Kidney (tissue), 22 donors: Measurements from ENCODE around the gene C10orf67. TPM values are rescaled to one million over a fixed set of nuclear protein-coding genes. Genes with fewer than 3 reads are reported as not detected.
"Not testable (repeated sequence)": the region's sequence is repeated elsewhere in the genome, so short reads cannot be mapped to it uniquely, and the experiment has no call there.

Experiments used
- DNase-seq, 5 donors: peaks; one replicate each; pipeline ENCODE4 v3.0.0-alpha.2; 2013 to 2020
- FAIRE-seq: peaks from 2 replicates; lab custom pipeline; 2012; peaks lifted over from hg19 to GRCh38; lab: Jason Lieb, UNC
- H3K27ac ChIP-seq, 2 donors: one replicate each; pipeline ENCODE4 v1.7.0; 2013; ENCODE audit warnings: low read depth in 2 of 2, low read length in 2 of 2, inconsistent platforms in 1 of 2
- H3K27me3 ChIP-seq: one replicate; pipeline ENCODE4 v1.7.1; 2013; ENCODE audit warnings: low read length, inconsistent platforms; ENCODE audit not compliant: control insufficient read depth, insufficient read depth
- H3K36me3 ChIP-seq, 3 donors: one replicate each; pipeline versions ENCODE4 v1.7.0 to v1.7.1; 2013; ENCODE audit warnings: low read length in 3 of 3, control low read depth in 1 of 3, inconsistent platforms in 1 of 3; ENCODE audit not compliant: insufficient read depth in 3 of 3, control insufficient read depth in 2 of 3
- H3K4me1 ChIP-seq, 3 donors: one replicate each; pipeline versions ENCODE4 v1.7.0 to v1.7.1; 2013; ENCODE audit warnings: low read length in 3 of 3, inconsistent platforms in 1 of 3, low read depth in 1 of 3; ENCODE audit not compliant: control insufficient read depth in 2 of 3, insufficient read depth in 2 of 3
- H3K4me3 ChIP-seq, 3 donors: one replicate each; pipeline versions ENCODE4 v1.7.0 to v1.8.1; 2013; ENCODE audit warnings: low read length in 3 of 3, control low read depth in 1 of 3, inconsistent platforms in 1 of 3
- H3K9ac ChIP-seq, 3 donors: one replicate each; pipeline versions ENCODE4 v1.7.0 to v1.7.1; 2013; ENCODE audit warnings: low read length in 3 of 3, control low read depth in 1 of 3, inconsistent platforms in 1 of 3
- H3K9me3 ChIP-seq, 3 donors: one replicate each; pipeline versions ENCODE4 v1.7.0 to v1.7.1; 2013; ENCODE audit warnings: low read length in 3 of 3, control low read depth in 1 of 3, inconsistent platforms in 1 of 3; ENCODE audit not compliant: control insufficient read depth in 2 of 3, insufficient read depth in 1 of 3
- intact Hi-C: fragments of 100-400 bp; cut with DNase I; formaldehyde crosslinking; loops from one replicate; pipeline ENCODE4 v1.11.1; 2022
- long read RNA-seq, 10 donors: library from polyadenylated mRNA in 1 of 10; unstranded in 1 of 10; transcript quantifications; one replicate each; pipeline ENCODE4 v2.0.0 and lab custom pipeline, GENCODE V29; 2021 to 2026
- polyA plus RNA-seq: library from polyadenylated mRNA; stranded (reverse); fragments of 350-450 nt; fragmentation: Illumina TruSeq; extraction: RNeasy Lipid Tissue Mini Kit (QIAGEN cat#74804); gene quantifications from one replicate; pipeline ENCODE4 v1.2.3, GENCODE V29; 2014; ENCODE audit warnings: low read depth, low replicate concordance; ENCODE audit not compliant: insufficient read depth
- total RNA-seq: library from RNA; stranded (reverse); fragmentation: NEBNext Ultra II Directional; extraction: Animal tissue kit (Norgen Biotek cat#: 25700); gene quantifications from one replicate; pipeline ENCODE4 v1.2.1, GENCODE V29; 2021
- TF ChIP-seq, protein P1 (sequence below): IDR thresholded peaks from 3 replicates; pipeline ENCODE4 v1.5.1; 2012; ENCODE audit warnings: mild to moderate bottlenecking, moderate library complexity, borderline replicate concordance; ENCODE audit not compliant: insufficient read depth; ENCODE audit errors: extremely low read depth
- donor health status: control.
- donor health status: control.
- donor health status: control.
- donor health status: control.
- donor health status: control.
- donor health status: DM: yes; HTN: yes; CAD: no.
- donor health status: Normal renal cell carcinoma (clear cell type).

Gene C10orf67
- total RNA-seq (1.6 TPM), polyA plus RNA-seq (1.1 TPM)
- long read RNA-seq, donor 1 = 0 reads
- long read RNA-seq, donor 2 = 0 reads
- long read RNA-seq, donor 3 = 0 reads
- long read RNA-seq, donor 4 = 0 reads
- long read RNA-seq, donor 5 = 0 reads
- long read RNA-seq, donor 6 = 0 reads
- long read RNA-seq, donor 7, partial matches to known transcripts = 0 of 1 reads
- long read RNA-seq, donor 7, other reads (novel, unspliced or antisense) = 1 of 1 reads
- long read RNA-seq, donor 8 = 0 reads
- long read RNA-seq, donor 9 = 0 reads
- long read RNA-seq, donor 10 = 0 reads

GRCh38 chr10:23344241-23344841, at the start of gene C10orf67:
Gene C10orf67, minus strand, starts transcription at chr10:23344797. Its CDS starts 23 bp downstream, at chr10:23344774.
- H3K4me3 ChIP-seq = peak within 1 kb of the TSS; percentile 51 to 77 (median 52)
- peak within 1 kb of the TSS; percentile 66 to 88 for H3K27ac ChIP-seq
- peak in 4 of 5 donors; percentile 86 to 89 (median 88) for DNase-seq
- FAIRE-seq = no peak
- TF ChIP-seq, protein P1, sequence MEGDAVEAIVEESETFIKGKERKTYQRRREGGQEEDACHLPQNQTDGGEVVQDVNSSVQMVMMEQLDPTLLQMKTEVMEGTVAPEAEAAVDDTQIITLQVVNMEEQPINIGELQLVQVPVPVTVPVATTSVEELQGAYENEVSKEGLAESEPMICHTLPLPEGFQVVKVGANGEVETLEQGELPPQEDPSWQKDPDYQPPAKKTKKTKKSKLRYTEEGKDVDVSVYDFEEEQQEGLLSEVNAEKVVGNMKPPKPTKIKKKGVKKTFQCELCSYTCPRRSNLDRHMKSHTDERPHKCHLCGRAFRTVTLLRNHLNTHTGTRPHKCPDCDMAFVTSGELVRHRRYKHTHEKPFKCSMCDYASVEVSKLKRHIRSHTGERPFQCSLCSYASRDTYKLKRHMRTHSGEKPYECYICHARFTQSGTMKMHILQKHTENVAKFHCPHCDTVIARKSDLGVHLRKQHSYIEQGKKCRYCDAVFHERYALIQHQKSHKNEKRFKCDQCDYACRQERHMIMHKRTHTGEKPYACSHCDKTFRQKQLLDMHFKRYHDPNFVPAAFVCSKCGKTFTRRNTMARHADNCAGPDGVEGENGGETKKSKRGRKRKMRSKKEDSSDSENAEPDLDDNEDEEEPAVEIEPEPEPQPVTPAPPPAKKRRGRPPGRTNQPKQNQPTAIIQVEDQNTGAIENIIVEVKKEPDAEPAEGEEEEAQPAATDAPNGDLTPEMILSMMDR = no peak
- no peaks in the 10 kb centered on the region for H3K36me3 ChIP-seq
- intact Hi-C loops = no loop called here
- H3K9ac ChIP-seq = peak within 1 kb of the TSS; percentile 6 to 80 (median 45)
- H3K27me3 ChIP-seq = no peaks in the 10 kb centered on the region
- H3K9me3 ChIP-seq = no peaks in the 10 kb centered on the region
- H3K4me1 ChIP-seq = peaks cover 0 to 7% (median 0%) of the 10 kb centered on the region in 3 donors

DNA sequence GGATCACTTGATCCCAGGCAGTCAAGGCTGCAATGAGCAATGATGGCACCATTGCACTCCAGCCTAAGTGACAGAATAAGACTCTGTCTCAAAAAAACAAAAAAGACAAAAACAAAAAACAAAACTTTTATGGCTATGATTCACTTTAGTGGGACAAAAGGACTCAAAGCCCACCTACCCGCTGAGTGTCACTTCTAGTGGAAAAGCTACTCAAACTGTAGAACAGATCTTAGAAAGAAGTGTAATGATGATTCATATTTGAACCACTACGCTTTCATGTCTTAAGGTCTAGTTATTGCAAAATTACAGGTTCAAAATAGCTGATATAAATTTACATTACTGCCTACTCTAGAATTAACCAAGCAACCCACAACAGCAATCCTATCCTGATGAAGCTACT, 47.2 kb upstream of the C10orf67 start:
- Histone ChIP-seq H3K36me3 (no peaks in the 10 kb centered on the region), H3K4me1 (no peaks in the 10 kb centered on the region), H3K9me3 (no peaks in the 10 kb centered on the region), H3K4me3 (no peak overlapping the region), H3K27me3 (no peaks in the 10 kb centered on the region), H3K9ac (no peak overlapping the region), H3K27ac (no peak overlapping the region)
- no peak for DNase-seq
- FAIRE-seq = no peak
- intact Hi-C loops = no loop called here
- TF ChIP-seq, protein P1 = no peak

DNA sequence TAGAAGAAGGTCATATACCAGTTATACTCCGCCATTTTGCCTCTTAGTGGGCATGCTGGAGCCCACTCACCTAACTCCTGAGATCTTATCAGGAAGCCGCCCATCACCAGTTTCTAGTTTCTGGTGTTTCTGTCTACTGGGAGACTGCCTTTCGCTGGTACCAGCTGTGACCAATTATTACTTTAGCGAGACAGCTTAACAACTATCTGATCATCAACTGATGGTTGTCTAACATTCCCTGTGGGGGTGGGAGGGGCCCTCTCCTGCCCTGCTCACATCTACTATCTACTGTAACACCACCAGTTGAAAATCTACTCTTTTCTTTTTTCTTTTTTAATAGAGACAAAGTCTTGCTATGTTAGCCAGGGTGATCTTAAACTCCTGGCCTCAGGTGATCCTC, 46.2 kb upstream of the C10orf67 start:
- intact Hi-C loops = no loop called here
- H3K9ac ChIP-seq = no peak overlapping the region
- no peak overlapping the region for H3K4me3 ChIP-seq
- TF ChIP-seq, protein P1 = no peak
- H3K27ac ChIP-seq = no peak overlapping the region
- FAIRE-seq (no peak), DNase-seq (no peak)
- no peaks in the 10 kb centered on the region for H3K4me1 ChIP-seq
- H3K36me3 ChIP-seq = no peaks in the 10 kb centered on the region
- H3K9me3 ChIP-seq = no peaks in the 10 kb centered on the region
- no peaks in the 10 kb centered on the region for H3K27me3 ChIP-seq

- H3K4me1 ChIP-seq, H3K9me3 ChIP-seq, H3K36me3 ChIP-seq, H3K27ac ChIP-seq, H3K27me3 ChIP-seq, H3K9ac ChIP-seq, intact Hi-C loops, DNase-seq, H3K4me3 ChIP-seq, FAIRE-seq: not testable (repeated sequence)
Measured at GRCh38 chr10:23390408-23390807, 45.8 kb upstream of the C10orf67 start.

GRCh38 chr10:23387516-23387915, 42.9 kb upstream of the C10orf67 start:
- H3K4me3 ChIP-seq, intact Hi-C loops, FAIRE-seq, H3K27ac ChIP-seq, H3K9me3 ChIP-seq, H3K27me3 ChIP-seq, DNase-seq, H3K9ac ChIP-seq, H3K4me1 ChIP-seq, H3K36me3 ChIP-seq: not testable (repeated sequence)
